Measurements from ENCODE around the gene COMMD8.

GRCh38 chr4:47406408-47406807 lies 57.1 kb downstream of the COMMD8 start:
- TF ChIP-seq CTCF (IDR thresholded peaks at IDR 0.05) (no peak), POLR2A (IDR thresholded peaks at IDR 0.05) (no peak), EP300 (IDR thresholded peaks at IDR 0.05) (no peak)
